Activated CD8-positive, alpha-beta memory T cell treated with anti-CD3 and anti-CD28 coated beads for 1 hour (primary cell): ENCODE results near the gene IKBKE.

Source experiments
- DNase-seq, 2 donors: peaks; one replicate each; pipeline ENCODE4 v3.0.0-alpha.2; 2020; ENCODE audit warnings: low read depth in 1 of 2; ENCODE audit errors: extremely low read depth in 1 of 2

IKBKE gene

GRCh38 chr1:206453111-206453510 is 17.2 kb upstream of the IKBKE start:
- no peak for DNase-seq

- no peak for DNase-seq
Measured at GRCh38 chr1:206455289-206455665, 15.0 kb upstream of the IKBKE start.

- no peak for DNase-seq
Measured at GRCh38 chr1:206455666-206456344, 14.5 kb upstream of the IKBKE start.

GRCh38 chr1:206456577-206457370 is 13.5 kb upstream of the IKBKE start:
- DNase-seq: no peak

- DNase-seq: no peak
Measured at GRCh38 chr1:206457408-206458120, 12.7 kb upstream of the IKBKE start.

- no peak for DNase-seq
Measured at GRCh38 chr1:206459703-206460102, 10.6 kb upstream of the IKBKE start.

GRCh38 chr1:206460836-206461426 is 9.3 kb upstream of the IKBKE start:
- no peak for DNase-seq

GRCh38 chr1:206461602-206462455 is 8.4 kb upstream of the IKBKE start:
- DNase-seq: peak; percentile 42 to 53

GRCh38 chr1:206463137-206463536 is 7.1 kb upstream of the IKBKE start:
- no peak for DNase-seq

- DNase-seq: no peak
Measured at GRCh38 chr1:206463911-206464310, 6.4 kb upstream of the IKBKE start.

GRCh38 chr1:206464456-206464964 is 5.8 kb upstream of the IKBKE start:
- no peak for DNase-seq

- DNase-seq: no peak
Measured at GRCh38 chr1:206465951-206466350, 4.3 kb upstream of the IKBKE start.

- DNase-seq: no peak
Measured at GRCh38 chr1:206466840-206467649, 3.2 kb upstream of the IKBKE start.

- no peak for DNase-seq
Measured at GRCh38 chr1:206467915-206468314, 2.4 kb upstream of the IKBKE start.

GRCh38 chr1:206468571-206468970 is 1.7 kb upstream of the IKBKE start:
- no peak for DNase-seq

- no peak for DNase-seq
Measured at GRCh38 chr1:206469411-206469932, 804 bp upstream of the IKBKE start.

GRCh38 chr1:206470692-206471414 is 577 bp downstream of the IKBKE start:
- no peak for DNase-seq

- no peak for DNase-seq
Measured at GRCh38 chr1:206471415-206471801, 1.1 kb downstream of the IKBKE start.

GRCh38 chr1:206472024-206472423 is 1.7 kb downstream of the IKBKE start:
- no peak for DNase-seq
